Hematopoietic multipotent progenitor cell treated with erythropoietin and hydrocortisone succinate and interleukin-3 and kit ligand, for 17 days (in vitro differentiated cells): ENCODE data around the gene TMC2.
"Not testable (repeated sequence)": the region's sequence is repeated elsewhere in the genome, so short reads cannot be mapped to it uniquely, and the experiment has no call there.

Experiments
- DNase-seq: peaks from one replicate; pipeline ENCODE4 v3.0.0-alpha.2; 2015; ENCODE audit warnings: low spot score

TMC2 gene, protein sequence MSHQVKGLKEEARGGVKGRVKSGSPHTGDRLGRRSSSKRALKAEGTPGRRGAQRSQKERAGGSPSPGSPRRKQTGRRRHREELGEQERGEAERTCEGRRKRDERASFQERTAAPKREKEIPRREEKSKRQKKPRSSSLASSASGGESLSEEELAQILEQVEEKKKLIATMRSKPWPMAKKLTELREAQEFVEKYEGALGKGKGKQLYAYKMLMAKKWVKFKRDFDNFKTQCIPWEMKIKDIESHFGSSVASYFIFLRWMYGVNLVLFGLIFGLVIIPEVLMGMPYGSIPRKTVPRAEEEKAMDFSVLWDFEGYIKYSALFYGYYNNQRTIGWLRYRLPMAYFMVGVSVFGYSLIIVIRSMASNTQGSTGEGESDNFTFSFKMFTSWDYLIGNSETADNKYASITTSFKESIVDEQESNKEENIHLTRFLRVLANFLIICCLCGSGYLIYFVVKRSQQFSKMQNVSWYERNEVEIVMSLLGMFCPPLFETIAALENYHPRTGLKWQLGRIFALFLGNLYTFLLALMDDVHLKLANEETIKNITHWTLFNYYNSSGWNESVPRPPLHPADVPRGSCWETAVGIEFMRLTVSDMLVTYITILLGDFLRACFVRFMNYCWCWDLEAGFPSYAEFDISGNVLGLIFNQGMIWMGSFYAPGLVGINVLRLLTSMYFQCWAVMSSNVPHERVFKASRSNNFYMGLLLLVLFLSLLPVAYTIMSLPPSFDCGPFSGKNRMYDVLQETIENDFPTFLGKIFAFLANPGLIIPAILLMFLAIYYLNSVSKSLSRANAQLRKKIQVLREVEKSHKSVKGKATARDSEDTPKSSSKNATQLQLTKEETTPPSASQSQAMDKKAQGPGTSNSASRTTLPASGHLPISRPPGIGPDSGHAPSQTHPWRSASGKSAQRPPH

GRCh38 chr20:2536560-2536986 lies at the start of gene TMC2:
TSS of gene TMC2 (plus strand) at chr20:2536573. CDS start at chr20:2536622, 49 bp downstream.
- no peak for DNase-seq

- not testable (repeated sequence) for DNase-seq
These were observed 33.5 kb upstream of the TMC2 start for GRCh38 chr20:2502808-2503384.

- not testable (repeated sequence) for DNase-seq
These were observed 31.6 kb upstream of the TMC2 start for GRCh38 chr20:2504803-2505202.

DNA sequence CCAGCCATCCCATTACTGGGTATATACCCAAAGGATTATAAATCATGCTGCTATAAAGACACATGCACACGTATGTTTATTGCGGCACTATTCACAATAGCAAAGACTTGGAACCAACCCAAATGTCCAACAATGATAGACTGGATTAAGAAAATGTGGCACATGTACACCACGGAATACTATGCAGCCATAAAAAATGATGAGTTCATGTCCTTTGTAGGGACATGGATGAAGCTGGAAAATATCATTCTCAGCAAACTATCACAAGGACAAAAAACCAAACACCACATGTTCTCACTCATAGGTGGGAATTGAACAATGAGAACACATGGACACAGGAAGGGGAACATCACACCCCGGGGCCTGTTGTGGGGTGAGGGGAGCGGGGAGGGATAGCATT lies 29.9 kb upstream of the TMC2 start:
- not testable (repeated sequence) for DNase-seq

DNA sequence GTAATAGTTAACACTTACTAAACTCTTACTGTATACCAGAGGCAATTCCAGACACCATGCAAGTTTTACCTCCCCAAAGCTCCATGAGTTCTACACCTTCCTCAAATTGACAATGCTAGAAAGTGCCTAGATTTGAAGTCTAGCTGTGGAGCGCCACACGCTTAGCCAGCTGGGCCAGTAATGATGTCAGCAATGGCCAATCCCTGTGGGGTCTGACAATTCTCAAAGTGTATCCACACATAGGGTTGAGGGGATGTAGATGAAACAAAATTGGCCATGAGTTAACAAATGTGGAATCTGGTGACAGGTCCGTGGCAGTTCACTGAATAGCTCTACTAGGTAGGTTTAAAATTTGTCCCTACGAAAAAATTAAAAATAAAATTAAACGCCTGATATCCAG lies 28.9 kb upstream of the TMC2 start:
- DNase-seq: no peak

DNA sequence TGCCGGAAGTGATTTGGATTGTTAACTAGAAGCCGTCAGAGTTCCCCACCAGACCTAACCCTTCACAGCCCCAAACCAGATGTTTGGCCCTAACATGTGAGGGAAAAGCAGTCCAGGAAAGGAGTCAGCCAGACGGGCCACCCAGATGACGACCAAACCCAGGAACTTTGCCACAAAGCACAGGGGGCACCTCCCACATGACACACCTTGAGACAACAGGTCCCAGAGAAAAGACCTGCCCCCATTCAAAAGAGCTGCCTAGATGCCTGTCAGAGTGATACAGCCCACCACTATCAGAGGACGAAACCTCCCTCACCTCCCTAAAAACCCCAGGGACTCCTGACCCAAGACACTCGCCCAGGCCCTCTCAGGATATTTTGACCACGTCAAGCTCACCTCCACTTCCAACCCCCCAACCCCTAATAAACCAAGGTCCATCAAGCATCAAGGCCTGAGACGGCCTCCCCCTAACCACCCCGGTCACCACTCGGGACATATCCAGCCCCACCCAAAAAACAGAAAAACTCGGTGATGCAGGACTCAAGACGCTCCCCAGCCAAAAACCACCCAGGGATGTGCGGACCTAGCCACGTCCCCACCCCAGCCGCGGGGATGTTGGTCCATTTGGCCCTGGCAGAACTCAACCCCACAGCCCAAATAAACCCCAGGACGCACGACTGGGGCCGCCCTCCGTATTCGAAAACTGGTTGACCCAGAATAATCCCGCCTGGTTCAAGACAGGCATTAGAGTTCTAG lies 28.3 kb upstream of the TMC2 start:
- no peak for DNase-seq

DNA sequence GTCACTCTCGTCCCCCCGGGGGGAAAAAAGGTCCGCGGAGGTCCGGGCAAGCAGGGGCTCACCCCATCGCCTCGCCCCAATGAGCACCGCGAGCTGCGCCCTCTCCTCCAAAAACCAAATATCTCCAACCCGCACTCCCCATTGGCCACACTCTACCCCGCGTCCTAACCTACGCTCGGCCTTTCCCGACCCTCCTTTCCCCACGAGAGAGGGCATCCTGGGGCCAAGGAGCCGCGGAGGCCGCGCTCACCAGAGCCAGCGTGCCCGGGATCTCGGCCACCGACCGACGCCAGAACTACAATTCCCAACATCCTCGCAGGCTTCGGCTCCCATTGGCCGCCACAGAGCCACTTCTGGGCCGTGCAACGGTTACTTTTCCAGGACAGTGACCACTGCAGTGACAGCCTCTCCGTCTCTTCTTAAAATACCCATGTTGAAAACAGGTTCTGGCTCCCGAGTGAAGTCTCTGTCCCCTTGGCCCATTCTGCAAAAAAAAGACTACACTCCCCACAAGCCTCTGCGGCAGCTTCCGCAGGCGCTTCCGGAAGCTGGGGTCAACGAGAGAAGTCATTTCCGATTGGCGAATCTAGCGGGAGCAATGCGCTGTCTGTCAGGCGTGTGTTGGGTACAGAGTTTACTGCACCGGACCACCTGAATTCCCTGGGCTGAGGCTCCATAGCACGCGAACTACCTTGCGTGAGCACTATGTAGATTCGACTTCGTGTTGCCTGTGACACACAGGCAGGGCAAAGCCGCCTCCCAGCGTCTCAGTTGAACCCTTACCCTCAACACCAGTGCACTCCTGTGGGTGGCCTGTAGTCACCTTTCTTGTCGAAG lies 27.5 kb upstream of the TMC2 start, which contains the start of gene ZNF343:
Gene ZNF343, minus strand, starts transcription at position 285 of the 837 bp plus-strand sequence. CDS start 15,020 bp downstream, outside the sequence.
- DNase-seq: peak; percentile 88

DNA sequence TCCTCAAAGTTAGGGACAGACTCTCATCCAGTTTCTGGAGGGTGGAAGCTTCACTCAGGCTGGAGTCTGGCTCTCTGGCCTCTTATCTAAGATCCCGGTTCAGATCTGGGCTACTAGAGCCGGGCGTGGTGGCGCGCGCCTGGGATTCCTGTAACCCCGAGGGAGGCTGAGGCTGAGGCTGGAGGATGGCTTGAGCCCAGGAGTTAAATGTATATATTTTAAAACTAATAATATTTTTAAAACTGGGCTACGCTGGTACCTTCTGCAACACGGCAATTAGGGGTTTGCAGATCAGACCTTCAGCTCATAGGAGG lies 26.9 kb upstream of the TMC2 start:
- DNase-seq: no peak

DNA sequence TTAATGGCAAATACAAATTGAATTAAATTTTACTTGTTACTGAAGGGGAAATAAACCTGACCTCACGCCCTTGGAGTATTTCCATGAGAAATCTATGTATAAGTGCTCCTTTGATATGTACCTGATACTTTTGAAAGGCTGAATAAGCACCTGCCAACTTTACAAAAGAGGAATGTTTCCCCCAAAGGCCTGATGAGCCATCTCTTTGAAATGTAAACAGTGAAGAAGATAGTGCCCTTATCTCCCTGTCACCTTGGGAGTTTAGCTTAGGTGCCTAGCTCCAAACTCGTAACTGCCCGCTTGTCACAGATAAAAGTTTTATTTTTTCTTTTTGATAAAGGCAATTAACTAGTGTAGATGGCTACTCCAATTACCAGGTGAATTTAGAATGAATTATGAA lies 26.6 kb upstream of the TMC2 start:
- no peak for DNase-seq

DNA sequence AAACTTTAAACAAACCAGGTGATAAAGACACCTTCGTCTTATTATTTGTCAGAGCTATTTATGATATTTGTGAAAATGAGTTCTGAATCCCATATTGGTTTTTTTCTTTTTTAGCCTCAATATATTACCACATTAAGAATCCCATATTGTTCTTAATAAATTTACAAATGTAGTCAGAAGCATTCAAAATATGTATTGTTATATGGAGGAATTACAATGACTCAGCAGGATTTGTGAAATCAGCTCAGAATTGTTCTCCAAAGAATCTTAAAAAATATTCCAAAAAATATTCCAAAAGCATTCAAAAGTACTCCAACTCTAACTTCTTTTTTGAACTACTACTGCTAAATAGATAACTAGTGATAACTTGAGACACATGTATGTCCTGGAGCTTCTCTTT lies 21.2 kb upstream of the TMC2 start:
- DNase-seq: no peak

GRCh38 chr20:2516399-2516798 lies 20.0 kb upstream of the TMC2 start:
- DNase-seq: no peak

- DNase-seq: no peak
These were observed 18.3 kb upstream of the TMC2 start for GRCh38 chr20:2518096-2518495.

DNA sequence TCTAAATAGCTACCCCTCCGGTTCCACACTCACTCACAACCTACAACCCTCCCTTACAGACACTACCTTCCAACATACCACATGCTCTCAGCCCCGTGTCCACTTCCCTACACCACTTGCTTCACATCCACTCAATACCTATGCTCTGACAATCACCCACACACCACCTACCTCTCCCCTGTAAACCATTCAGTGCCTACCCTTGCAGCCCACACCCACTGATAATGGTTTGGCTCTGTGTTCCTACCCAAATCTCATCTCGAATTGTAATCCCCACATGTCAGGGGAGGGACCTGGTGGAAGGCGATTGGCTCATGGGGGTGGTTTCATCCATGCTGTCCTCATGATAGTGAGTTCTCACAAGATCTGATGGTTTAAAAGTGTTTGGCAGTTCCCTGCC lies 17.8 kb upstream of the TMC2 start:
- DNase-seq: no peak

DNA sequence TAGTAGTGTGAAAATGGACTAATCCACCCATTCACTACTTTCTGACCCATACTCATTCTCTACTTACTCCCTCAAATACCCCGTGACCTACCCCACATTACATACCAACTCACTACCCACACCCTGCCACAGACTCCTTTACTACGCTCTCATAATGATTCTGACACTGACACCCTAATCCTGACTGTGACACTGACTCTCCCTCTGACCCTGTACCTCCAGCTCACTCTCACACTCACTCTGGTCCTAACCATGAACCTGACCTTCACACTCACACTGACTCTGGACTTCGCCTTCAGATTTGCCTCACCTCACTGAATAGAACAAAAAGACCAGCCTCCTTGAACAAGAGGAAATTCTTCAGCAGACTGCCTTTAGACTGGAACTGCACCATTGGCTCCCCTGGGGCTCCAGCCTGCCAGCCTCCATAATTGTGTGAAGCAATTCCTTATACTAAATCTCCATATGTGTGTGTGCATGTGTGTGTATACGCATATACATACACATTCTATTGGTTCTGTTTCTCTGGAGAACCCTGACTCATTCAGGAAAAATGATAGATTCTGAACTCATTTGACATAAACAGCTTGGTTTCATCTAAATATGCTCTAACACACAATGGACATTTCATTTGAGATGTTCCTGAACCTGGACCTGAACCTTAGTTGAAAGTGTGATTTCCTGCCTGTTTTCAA lies 17.1 kb upstream of the TMC2 start:
- DNase-seq: no peak

DNA sequence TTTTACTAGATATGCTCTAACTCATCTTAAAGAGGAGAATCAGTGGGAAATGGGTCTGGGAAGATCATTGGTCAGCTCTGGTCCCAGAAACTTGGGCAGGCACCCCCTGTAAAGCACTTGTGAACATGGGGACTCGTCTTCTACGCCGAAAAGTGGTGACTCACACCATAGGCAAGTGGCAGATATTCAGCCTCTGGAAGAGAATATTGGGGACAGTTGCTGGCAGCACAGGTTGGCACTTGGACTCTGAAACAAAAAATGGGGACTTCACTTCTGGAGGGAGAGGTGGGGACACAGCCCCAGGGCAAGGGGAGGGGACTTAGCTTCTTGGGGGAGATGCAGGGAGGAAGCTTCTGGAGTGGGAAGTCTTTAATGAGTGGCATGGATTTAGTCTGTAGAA lies 15.8 kb upstream of the TMC2 start:
- DNase-seq: no peak

- peak; percentile 61 for DNase-seq
These were observed 14.7 kb upstream of the TMC2 start for GRCh38 chr20:2521369-2522305.

GRCh38 chr20:2522826-2523429 lies 13.4 kb upstream of the TMC2 start:
- not testable (repeated sequence) for DNase-seq

DNA sequence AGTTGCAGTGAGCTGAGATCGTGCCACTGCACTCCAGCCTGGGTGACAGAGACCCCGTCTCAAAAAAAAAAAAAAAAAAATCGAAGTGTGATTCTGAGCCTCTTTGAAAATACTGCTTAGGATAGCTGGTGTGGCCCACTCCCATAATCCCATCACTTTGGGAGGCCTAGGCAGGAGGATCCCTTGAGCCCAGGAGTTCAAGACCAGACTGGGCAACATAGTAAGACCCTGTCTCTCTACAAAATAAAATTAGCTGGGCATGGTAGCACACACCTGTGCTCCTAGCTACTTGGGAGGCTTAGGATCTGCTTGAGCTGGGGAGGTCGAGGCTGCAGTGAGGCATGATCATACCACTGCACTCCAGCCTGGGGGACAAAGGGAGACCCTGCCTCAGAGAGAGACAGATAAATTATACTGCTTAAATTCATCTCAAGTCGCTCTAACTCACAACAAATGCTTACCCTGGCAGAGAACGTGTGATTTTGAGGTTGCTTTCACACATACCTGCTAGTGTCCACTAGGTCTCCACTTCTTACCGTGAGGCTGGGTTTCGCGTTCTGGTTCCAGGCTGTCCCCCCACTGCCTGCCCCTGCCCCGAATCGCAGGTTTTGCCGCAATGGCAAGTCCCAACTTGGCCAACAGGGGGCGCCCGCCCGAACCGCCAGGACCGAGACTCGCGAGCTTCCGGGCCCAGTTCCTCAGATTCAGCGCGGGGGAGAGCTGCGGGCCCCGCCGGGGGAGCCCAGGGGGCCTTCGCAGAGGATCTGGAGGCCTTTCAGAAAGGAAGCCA lies 12.3 kb upstream of the TMC2 start:
- peak; percentile 85 for DNase-seq
